Colonic mucosa (tissue), 4 donors: ENCODE measurements around the gene CNRIP1. TPM values are rescaled to one million over a fixed set of nuclear protein-coding genes. Genes with fewer than 3 reads are reported as not detected.

Experiments used
- DNase-seq: peaks from one replicate; pipeline ENCODE4 v3.0.0-alpha.2; 2020
- H3K27ac ChIP-seq: fragments of 200-600 bp; one replicate; pipeline ENCODE4 v1.8.0; 2021
- H3K27me3 ChIP-seq: fragments of 200-600 bp; one replicate; pipeline ENCODE4 v1.8.0; 2021
- H3K36me3 ChIP-seq: fragments of 200-600 bp; one replicate; pipeline ENCODE4 v1.8.0; 2021
- H3K4me1 ChIP-seq: fragments of 200-600 bp; one replicate; pipeline ENCODE4 v1.8.0; 2021; ENCODE audit warnings: mild to moderate bottlenecking
- H3K4me3 ChIP-seq: fragments of 200-600 bp; one replicate; pipeline ENCODE4 v1.8.0; 2021
- H3K9ac ChIP-seq, 2 donors: one replicate each; pipeline ENCODE4 v1.7.0; 2013; ENCODE audit warnings: control low read depth in 2 of 2, low read depth in 2 of 2, low read length in 2 of 2
- H3K9me3 ChIP-seq: fragments of 200-600 bp; one replicate; pipeline ENCODE4 v1.8.0; 2021
- intact Hi-C: fragments of 100-400 bp; cut with DNase I; formaldehyde crosslinking; loops from one replicate; pipeline ENCODE4 v1.14.1; 2022
- total RNA-seq, 2 donors: library from RNA; stranded (reverse); fragmentation: NEBNext Ultra II Directional in 1 of 2; extraction: Animal tissue kit (Norgen Biotek cat#: 25700) in 1 of 2; gene quantifications; one replicate each; pipeline ENCODE4 v1.2.1, GENCODE V29; 2021
- TF ChIP-seq, protein P1 (sequence below): fragments of 200-600 bp; IDR thresholded peaks from one replicate; pipeline ENCODE4 v1.8.0; 2022; ENCODE audit warnings: antibody characterized with exemption, mild to moderate bottlenecking
- donor health status: healthy.
- donor health status: DM: no; HTN: no; CAD: no.
- donor health status: DM: no; HTN: no; CAD: no.

Gene CNRIP1
- total RNA-seq, 2 donors from 2014 or later: 2.5 to 6.4 TPM

DNA sequence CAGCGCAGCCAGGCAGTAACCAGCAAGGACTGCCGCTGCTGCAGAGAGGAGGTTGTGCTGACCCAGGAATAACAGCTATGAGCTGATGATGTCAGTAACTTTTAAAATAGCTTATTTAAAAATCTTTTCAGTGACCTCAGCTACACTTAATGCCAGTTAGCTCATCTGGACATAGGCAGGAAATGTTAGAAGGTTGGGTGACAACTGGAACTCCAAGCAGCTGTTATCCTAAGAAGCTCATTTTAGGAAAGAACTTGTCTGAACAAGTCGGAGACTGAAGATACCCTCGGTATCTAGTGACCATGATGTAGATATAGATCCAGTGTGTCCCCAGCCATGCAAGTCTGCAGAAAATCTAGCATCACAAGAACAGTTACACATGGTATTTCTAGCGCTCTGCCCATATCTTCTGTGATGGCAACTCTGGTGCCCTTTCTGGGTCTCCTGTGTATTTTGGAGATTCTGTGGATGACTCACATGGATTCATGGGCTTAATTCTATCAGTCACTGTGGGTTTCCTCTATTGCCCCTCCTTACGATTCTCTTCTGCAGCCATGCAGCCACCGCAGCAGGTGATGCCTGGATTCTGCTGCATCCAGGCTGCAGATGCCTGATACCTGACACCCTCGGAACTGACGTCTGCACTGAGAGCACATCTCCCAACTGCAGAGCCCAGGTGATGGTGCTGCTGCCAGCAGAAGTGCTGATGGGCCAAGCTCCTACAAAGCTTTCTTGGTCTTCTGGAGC is 25.6 kb upstream of the CNRIP1 start:
- Histone ChIP-seq H3K36me3 (no peaks in the 10 kb centered on the region), H3K27me3 (no peaks in the 10 kb centered on the region), H3K27ac (no peak overlapping the region), H3K4me3 (no peak overlapping the region), H3K4me1 (no peaks in the 10 kb centered on the region), H3K9ac (no peak overlapping the region), H3K9me3 (no peaks in the 10 kb centered on the region)
- intact Hi-C loops: no loop called here
- TF ChIP-seq, protein P1, sequence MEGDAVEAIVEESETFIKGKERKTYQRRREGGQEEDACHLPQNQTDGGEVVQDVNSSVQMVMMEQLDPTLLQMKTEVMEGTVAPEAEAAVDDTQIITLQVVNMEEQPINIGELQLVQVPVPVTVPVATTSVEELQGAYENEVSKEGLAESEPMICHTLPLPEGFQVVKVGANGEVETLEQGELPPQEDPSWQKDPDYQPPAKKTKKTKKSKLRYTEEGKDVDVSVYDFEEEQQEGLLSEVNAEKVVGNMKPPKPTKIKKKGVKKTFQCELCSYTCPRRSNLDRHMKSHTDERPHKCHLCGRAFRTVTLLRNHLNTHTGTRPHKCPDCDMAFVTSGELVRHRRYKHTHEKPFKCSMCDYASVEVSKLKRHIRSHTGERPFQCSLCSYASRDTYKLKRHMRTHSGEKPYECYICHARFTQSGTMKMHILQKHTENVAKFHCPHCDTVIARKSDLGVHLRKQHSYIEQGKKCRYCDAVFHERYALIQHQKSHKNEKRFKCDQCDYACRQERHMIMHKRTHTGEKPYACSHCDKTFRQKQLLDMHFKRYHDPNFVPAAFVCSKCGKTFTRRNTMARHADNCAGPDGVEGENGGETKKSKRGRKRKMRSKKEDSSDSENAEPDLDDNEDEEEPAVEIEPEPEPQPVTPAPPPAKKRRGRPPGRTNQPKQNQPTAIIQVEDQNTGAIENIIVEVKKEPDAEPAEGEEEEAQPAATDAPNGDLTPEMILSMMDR: no peak
- DNase-seq: no peak

- H3K27me3 ChIP-seq: no peaks in the 10 kb centered on the region
- no peaks in the 10 kb centered on the region for H3K4me1 ChIP-seq
- DNase-seq: no peak
- H3K9me3 ChIP-seq: no peaks in the 10 kb centered on the region
- TF ChIP-seq, protein P1: no peak
- no peak overlapping the region for H3K4me3 ChIP-seq
- no peak overlapping the region for H3K27ac ChIP-seq
- intact Hi-C loops: no loop called here
- H3K36me3 ChIP-seq: no peaks in the 10 kb centered on the region
- no peak overlapping the region for H3K9ac ChIP-seq
Measured at GRCh38 chr2:68344031-68344430, 24.3 kb upstream of the CNRIP1 start.

- Histone ChIP-seq H3K27ac (no peak overlapping the region), H3K4me1 (no peaks in the 10 kb centered on the region), H3K27me3 (no peaks in the 10 kb centered on the region), H3K36me3 (no peaks in the 10 kb centered on the region), H3K9me3 (no peaks in the 10 kb centered on the region), H3K4me3 (no peak overlapping the region), H3K9ac (no peak overlapping the region)
- no peak for DNase-seq
- intact Hi-C loops: no loop called here
- TF ChIP-seq, protein P1: no peak
Measured at GRCh38 chr2:68342470-68342869, 22.7 kb upstream of the CNRIP1 start.

DNA sequence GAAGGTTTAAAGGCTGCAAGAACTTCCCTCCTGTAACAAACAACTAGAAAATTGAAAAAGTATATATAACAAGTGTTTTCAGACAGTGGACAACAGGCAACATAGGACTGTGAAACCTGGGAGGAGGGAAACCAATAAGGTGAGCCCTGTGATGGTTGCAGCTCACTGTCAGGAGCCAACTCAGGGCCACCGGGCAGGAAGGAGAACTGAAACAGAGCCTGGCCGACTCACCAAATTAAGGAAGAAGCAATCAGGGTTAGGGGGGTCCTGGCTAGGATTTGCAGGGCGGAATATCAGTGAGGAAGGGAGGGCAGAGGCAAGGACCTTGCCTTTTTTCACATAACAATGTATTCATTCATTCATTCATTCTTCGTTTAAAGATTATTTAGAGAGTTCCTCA is 21.8 kb upstream of the CNRIP1 start:
- Histone ChIP-seq H3K36me3 (no peaks in the 10 kb centered on the region), H3K27me3 (no peaks in the 10 kb centered on the region), H3K4me3 (no peak overlapping the region), H3K4me1 (no peaks in the 10 kb centered on the region), H3K9ac (no peak overlapping the region), H3K9me3 (no peaks in the 10 kb centered on the region), H3K27ac (no peak overlapping the region)
- TF ChIP-seq, protein P1: no peak
- no peak for DNase-seq
- intact Hi-C loops: no loop called here

- DNase-seq: no peak
- TF ChIP-seq, protein P1: no peak
- Histone ChIP-seq H3K4me3 (no peak overlapping the region), H3K27me3 (no peaks in the 10 kb centered on the region), H3K9me3 (no peaks in the 10 kb centered on the region), H3K27ac (no peak overlapping the region), H3K36me3 (no peaks in the 10 kb centered on the region), H3K4me1 (no peaks in the 10 kb centered on the region), H3K9ac (no peak overlapping the region)
- intact Hi-C loops: no loop called here
Measured at GRCh38 chr2:68341062-68341329, 21.2 kb upstream of the CNRIP1 start.
